Caco-2 (cell line): Measurements from ENCODE around the gene DESI2. TPM values are rescaled to one million over a fixed set of nuclear protein-coding genes. Genes with fewer than 3 reads are reported as not detected.

Experiments
- BruUV-seq: library from RNA; stranded (reverse); fragments of 400-500 nt; replicated peaks from 2 replicates; lab custom pipeline; 2021; lab: Mats Ljungman, UMichigan
- CTCF ChIA-PET: fragments of 300-600 bp; sonication (Branson Sonifier 250); formaldehyde crosslinking; loops from one replicate; lab custom pipeline; 2022; ENCODE audit warnings: antibody characterized with exemption; lab: Charles Lee
- POLR2A ChIA-PET: fragments of 300-600 bp; sonication (Branson Sonifier 250); formaldehyde crosslinking; loops from one replicate; lab custom pipeline; 2022; ENCODE audit warnings: antibody characterized with exemption; lab: Charles Lee
- DNase-seq, 2 experiments: peaks; one replicate each; pipeline versions ENCODE4 v3.0.0 to v3.0.0-alpha.2; 2020 to 2022
- H3K27me3 ChIP-seq: replicated peaks from 2 replicates; pipeline ENCODE4 v1.6.0; 2011; ENCODE audit warnings: low read length; ENCODE audit not compliant: control insufficient read depth, insufficient read depth
- H3K36me3 ChIP-seq: 2 replicates; pipeline ENCODE4 v1.5.1; 2011; ENCODE audit warnings: low read length; ENCODE audit not compliant: control insufficient read depth, insufficient read depth
- H3K4me1 ChIP-seq: fragments of 250-450 bp; sonication (Bioruptor Pico); 2 replicates; pipeline ENCODE4 v1.5.1; 2020; ENCODE audit warnings: mild to moderate bottlenecking
- H3K4me3 ChIP-seq: 2 replicates; pipeline ENCODE4 v1.5.1; 2011; ENCODE audit warnings: low read depth, mild to moderate bottlenecking, control low read depth, low read length
- H3K9me3 ChIP-seq: fragments of 250-450 bp; sonication (Bioruptor Pico); 2 replicates; pipeline ENCODE4 v1.5.1; 2020; ENCODE audit warnings: mild to moderate bottlenecking, moderate library complexity
- H3K27ac Mint-ChIP-seq: one replicate; pipeline ENCODE4 v1.8.0; 2022; ENCODE audit warnings: mixed read lengths; ENCODE audit not compliant: unreplicated experiment
- H3K27me3 Mint-ChIP-seq: one replicate; pipeline ENCODE4 v1.8.0; 2022; ENCODE audit warnings: mixed read lengths; ENCODE audit not compliant: insufficient read depth, unreplicated experiment
- H3K36me3 Mint-ChIP-seq: one replicate; pipeline ENCODE4 v1.8.0; 2022; ENCODE audit warnings: mild to moderate bottlenecking, mixed read lengths; ENCODE audit not compliant: insufficient read depth, unreplicated experiment
- H3K4me1 Mint-ChIP-seq: one replicate; pipeline ENCODE4 v1.8.0; 2022; ENCODE audit warnings: low read depth, mixed read lengths; ENCODE audit not compliant: unreplicated experiment
- H3K4me3 Mint-ChIP-seq: one replicate; pipeline ENCODE4 v1.8.0; 2022; ENCODE audit warnings: mild to moderate bottlenecking, moderate library complexity, mixed read lengths; ENCODE audit not compliant: unreplicated experiment
- H3K9me3 Mint-ChIP-seq: one replicate; pipeline ENCODE4 v1.8.0; 2022; ENCODE audit warnings: mixed read lengths; ENCODE audit not compliant: unreplicated experiment
- intact Hi-C: fragments of 100-400 bp; cut with micrococcal nuclease; formaldehyde crosslinking; loops from one replicate; pipeline ENCODE4 v1.10.0; 2022; ENCODE audit not compliant: unreplicated experiment
- total RNA-seq: library from RNA; stranded (reverse); gene quantifications from 2 replicates; pipeline ENCODE4 v1.2.3, GENCODE V29; 2022
- TF ChIP-seq, protein P1 (sequence below), 2 experiments: fragments of 200-600 bp in 1 of 2; IDR thresholded peaks; 1 replicate in 1 of 2; 2 replicates in 1 of 2; pipeline versions ENCODE4 v1.5.1 to v1.8.0; 2011 to 2022; ENCODE audit warnings: antibody characterized with exemption in 1 of 2, control low read depth in 1 of 2, inconsistent platforms in 1 of 2, low read depth in 1 of 2, low read length in 1 of 2, mild to moderate bottlenecking in 1 of 2, moderate library complexity in 1 of 2; ENCODE audit not compliant: insufficient read depth in 1 of 2, severe bottlenecking in 1 of 2, unreplicated experiment in 1 of 2

DESI2 gene
- total RNA-seq, 1 experiment from 2014 or later: 47.7 TPM

DNA sequence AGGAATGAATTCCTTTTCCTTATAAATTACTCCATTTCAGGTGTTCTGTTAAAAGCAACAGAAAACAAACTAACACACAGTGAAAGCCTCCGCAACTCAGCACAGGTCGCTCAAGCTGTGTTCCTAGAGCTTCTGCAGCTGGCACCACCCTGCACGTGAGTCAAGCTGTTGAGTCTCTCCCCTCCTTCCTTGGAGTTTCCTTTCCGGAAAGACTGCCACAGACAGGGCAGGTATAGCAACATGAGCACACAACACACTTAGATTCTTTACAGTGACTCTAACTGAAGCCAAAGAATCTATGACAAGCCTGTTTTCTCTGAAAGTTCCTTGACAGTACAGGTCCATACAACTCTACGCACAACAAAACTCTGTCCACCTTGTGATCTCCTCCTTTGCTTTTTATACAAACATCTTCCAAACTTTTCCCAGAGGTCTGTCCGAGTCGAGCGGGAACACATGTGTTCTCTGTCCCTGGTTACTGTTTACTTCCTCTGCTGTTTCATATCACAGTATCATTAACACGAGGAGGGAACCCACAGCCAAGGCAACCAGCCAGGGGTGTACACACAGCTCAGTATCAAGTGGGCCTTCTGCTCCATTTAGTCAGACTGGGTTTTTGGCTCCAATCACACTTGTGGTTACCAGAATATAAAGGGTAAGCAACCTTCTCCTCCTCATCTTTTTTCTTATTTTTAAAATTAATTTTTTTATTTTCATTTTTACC lies 38.7 kb upstream of the DESI2 start:
- H3K4me3 Mint-ChIP-seq: no peak overlapping the region
- H3K27me3 ChIP-seq: no peaks in the 10 kb centered on the region
- H3K9me3 ChIP-seq: no peaks in the 10 kb centered on the region
- no TSS peak for BruUV-seq
- CTCF ChIA-PET: no interaction called here
- TF ChIP-seq, protein P1, sequence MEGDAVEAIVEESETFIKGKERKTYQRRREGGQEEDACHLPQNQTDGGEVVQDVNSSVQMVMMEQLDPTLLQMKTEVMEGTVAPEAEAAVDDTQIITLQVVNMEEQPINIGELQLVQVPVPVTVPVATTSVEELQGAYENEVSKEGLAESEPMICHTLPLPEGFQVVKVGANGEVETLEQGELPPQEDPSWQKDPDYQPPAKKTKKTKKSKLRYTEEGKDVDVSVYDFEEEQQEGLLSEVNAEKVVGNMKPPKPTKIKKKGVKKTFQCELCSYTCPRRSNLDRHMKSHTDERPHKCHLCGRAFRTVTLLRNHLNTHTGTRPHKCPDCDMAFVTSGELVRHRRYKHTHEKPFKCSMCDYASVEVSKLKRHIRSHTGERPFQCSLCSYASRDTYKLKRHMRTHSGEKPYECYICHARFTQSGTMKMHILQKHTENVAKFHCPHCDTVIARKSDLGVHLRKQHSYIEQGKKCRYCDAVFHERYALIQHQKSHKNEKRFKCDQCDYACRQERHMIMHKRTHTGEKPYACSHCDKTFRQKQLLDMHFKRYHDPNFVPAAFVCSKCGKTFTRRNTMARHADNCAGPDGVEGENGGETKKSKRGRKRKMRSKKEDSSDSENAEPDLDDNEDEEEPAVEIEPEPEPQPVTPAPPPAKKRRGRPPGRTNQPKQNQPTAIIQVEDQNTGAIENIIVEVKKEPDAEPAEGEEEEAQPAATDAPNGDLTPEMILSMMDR (IDR thresholded peaks at IDR 0.05; ENCODE audit: insufficient read depth in 1 of 2, low read depth in 1 of 2, low read length in 1 of 2, severe bottlenecking in 1 of 2, unreplicated experiment in 1 of 2): no peak
- intact Hi-C loops: loop anchor here (2.0 to 10.0 kb wide), 2 partner anchors 39 to 121 kb away; partner anchors contain the start of gene DESI2
- no peaks in the 10 kb centered on the region for H3K9me3 Mint-ChIP-seq
- peaks cover 18% of the 10 kb centered on the region for H3K4me1 Mint-ChIP-seq
- DNase-seq: no peak
- no peak overlapping the region for H3K27ac Mint-ChIP-seq
- H3K36me3 ChIP-seq: no peaks in the 10 kb centered on the region
- POLR2A ChIA-PET: no interaction called here
- no peak overlapping the region for H3K4me3 ChIP-seq
- no peaks in the 10 kb centered on the region for H3K36me3 Mint-ChIP-seq
- H3K27me3 Mint-ChIP-seq: no peaks in the 10 kb centered on the region
- peaks cover 10% of the 10 kb centered on the region; the same call in 1 of the 2 replicates for H3K4me1 ChIP-seq

DNA sequence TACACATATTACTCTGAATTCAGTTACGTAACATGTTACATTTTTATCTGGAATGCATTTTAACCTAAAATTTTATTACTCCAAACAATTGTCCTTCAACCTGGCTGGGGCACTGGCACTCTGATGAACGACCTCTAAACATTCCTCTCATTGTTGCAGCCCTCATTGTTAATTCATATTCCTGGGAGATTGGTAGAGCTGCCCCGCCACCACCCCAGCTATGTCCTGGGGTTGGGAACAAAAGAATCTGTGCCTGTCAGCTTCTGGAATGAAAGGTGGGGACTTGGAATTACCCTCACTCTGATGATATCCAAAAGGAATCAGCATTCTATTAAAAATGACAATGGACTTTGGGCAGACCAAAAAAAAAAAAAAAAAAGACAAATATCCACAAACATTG lies 38.0 kb upstream of the DESI2 start:
- DNase-seq: no peak
- H3K36me3 ChIP-seq: no peaks in the 10 kb centered on the region
- no peaks in the 10 kb centered on the region for H3K36me3 Mint-ChIP-seq
- BruUV-seq: no TSS peak
- H3K27me3 ChIP-seq: no peaks in the 10 kb centered on the region
- no peaks in the 10 kb centered on the region for H3K27me3 Mint-ChIP-seq
- H3K4me3 Mint-ChIP-seq: no peak overlapping the region
- H3K4me1 ChIP-seq: peaks cover 16% of the 10 kb centered on the region; the same call in 1 of the 2 replicates
- intact Hi-C loops: loop anchor here (2.0 to 10.0 kb wide), 2 partner anchors 38 to 120 kb away; partner anchors contain the start of gene DESI2
- no peak overlapping the region for H3K4me3 ChIP-seq
- H3K9me3 ChIP-seq: no peaks in the 10 kb centered on the region
- TF ChIP-seq, protein P1 (IDR thresholded peaks at IDR 0.05; ENCODE audit: insufficient read depth in 1 of 2, low read depth in 1 of 2, low read length in 1 of 2, severe bottlenecking in 1 of 2, unreplicated experiment in 1 of 2): no peak
- H3K9me3 Mint-ChIP-seq: no peaks in the 10 kb centered on the region
- H3K4me1 Mint-ChIP-seq: peaks cover 24% of the 10 kb centered on the region
- ChIA-PET POLR2A (no interaction called here), CTCF (no interaction called here)
- no peak overlapping the region for H3K27ac Mint-ChIP-seq

DNA sequence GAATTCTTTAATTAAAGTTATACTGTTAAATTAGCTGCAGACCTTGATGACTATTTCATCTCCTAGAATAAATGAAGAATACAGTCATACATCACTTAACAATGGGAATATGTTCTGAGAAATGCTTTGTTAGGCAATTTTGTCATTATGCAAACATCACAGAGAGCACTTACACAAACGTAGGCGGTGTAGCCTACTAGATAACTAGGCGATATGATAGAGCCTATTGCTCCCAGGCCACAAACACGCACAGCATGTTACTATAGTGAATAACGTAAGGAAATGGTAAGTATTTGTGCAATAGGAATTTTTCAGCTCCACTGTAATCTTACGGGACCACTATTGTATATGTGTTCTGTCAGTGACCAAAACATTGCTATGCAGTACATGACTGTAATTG lies 37.6 kb upstream of the DESI2 start:
- intact Hi-C loops: loop anchor here (2.0 to 10.0 kb wide), 2 partner anchors 38 to 120 kb away; partner anchors contain the start of gene DESI2
- H3K36me3 ChIP-seq: no peaks in the 10 kb centered on the region
- H3K4me3 Mint-ChIP-seq: no peak overlapping the region
- no peaks in the 10 kb centered on the region for H3K27me3 ChIP-seq
- no peaks in the 10 kb centered on the region for H3K9me3 Mint-ChIP-seq
- no peak overlapping the region for H3K27ac Mint-ChIP-seq
- no TSS peak for BruUV-seq
- DNase-seq: peak in 1 of 2 experiments; percentile 21
- CTCF ChIA-PET: no interaction called here
- peaks cover 25% of the 10 kb centered on the region for H3K4me1 Mint-ChIP-seq
- POLR2A ChIA-PET: no interaction called here
- H3K36me3 Mint-ChIP-seq: no peaks in the 10 kb centered on the region
- no peak overlapping the region for H3K4me3 ChIP-seq
- no peaks in the 10 kb centered on the region for H3K27me3 Mint-ChIP-seq
- H3K4me1 ChIP-seq: peaks cover 21% of the 10 kb centered on the region; the same call in 1 of the 2 replicates
- no peaks in the 10 kb centered on the region for H3K9me3 ChIP-seq
- TF ChIP-seq, protein P1 (IDR thresholded peaks at IDR 0.05; ENCODE audit: insufficient read depth in 1 of 2, low read depth in 1 of 2, low read length in 1 of 2, severe bottlenecking in 1 of 2, unreplicated experiment in 1 of 2): no peak
